Adrenal gland (tissue), 5 donors: ENCODE measurements around the gene REG3A.

Source experiments
- POLR2A ChIP-seq, 2 donors: fragments of 450-650 bp; IDR thresholded peaks; one replicate each; pipeline ENCODE4 v1.6.1; 2017; ENCODE audit warnings: antibody characterized with exemption in 2 of 2, mild to moderate bottlenecking in 2 of 2, moderate library complexity in 1 of 2
- TF ChIP-seq, protein P1 (sequence below), 6 experiments: fragments of 450-650 bp in 4 of 6; fragments of 200-600 bp in 2 of 6; sonication (generic) in 1 of 6; IDR thresholded peaks; 1 replicate in 5 of 6; 2 replicates in 1 of 6; pipeline versions ENCODE4 v1.5.1 to v1.8.0; 2016 to 2021; ENCODE audit warnings: antibody characterized with exemption in 6 of 6, mild to moderate bottlenecking in 2 of 6, moderate library complexity in 1 of 6
- donor health status: DM: no; HTN: no; CAD: no.

- TF ChIP-seq, protein P1, sequence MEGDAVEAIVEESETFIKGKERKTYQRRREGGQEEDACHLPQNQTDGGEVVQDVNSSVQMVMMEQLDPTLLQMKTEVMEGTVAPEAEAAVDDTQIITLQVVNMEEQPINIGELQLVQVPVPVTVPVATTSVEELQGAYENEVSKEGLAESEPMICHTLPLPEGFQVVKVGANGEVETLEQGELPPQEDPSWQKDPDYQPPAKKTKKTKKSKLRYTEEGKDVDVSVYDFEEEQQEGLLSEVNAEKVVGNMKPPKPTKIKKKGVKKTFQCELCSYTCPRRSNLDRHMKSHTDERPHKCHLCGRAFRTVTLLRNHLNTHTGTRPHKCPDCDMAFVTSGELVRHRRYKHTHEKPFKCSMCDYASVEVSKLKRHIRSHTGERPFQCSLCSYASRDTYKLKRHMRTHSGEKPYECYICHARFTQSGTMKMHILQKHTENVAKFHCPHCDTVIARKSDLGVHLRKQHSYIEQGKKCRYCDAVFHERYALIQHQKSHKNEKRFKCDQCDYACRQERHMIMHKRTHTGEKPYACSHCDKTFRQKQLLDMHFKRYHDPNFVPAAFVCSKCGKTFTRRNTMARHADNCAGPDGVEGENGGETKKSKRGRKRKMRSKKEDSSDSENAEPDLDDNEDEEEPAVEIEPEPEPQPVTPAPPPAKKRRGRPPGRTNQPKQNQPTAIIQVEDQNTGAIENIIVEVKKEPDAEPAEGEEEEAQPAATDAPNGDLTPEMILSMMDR (IDR thresholded peaks at IDR 0.05): no peak
- no peak for TF ChIP-seq POLR2A (IDR thresholded peaks at IDR 0.05)
These were observed 41.2 kb upstream of the REG3A start for GRCh38 chr2:79200762-79201161.
